ENCODE results near the gene ADAMTS17.

- TF ChIP-seq CTCF (IDR thresholded peaks at IDR 0.05): no peak
- TF ChIP-seq POLR2A (IDR thresholded peaks at IDR 0.05): no peak
These were observed 319.0 kb downstream of the ADAMTS17 start for GRCh38 chr15:100022806-100023205.
